NCI-H226 (cell line): ENCODE measurements around the gene JPT1.

Experiments
- DNase-seq: peaks from one replicate; pipeline ENCODE4 v3.0.0-alpha.2; 2015

JPT1 gene

GRCh38 chr17:75102385-75102821 is 51.9 kb downstream of the JPT1 start:
- DNase-seq, result no peak

GRCh38 chr17:75099881-75100595 is 54.3 kb downstream of the JPT1 start:
- DNase-seq, result no peak

GRCh38 chr17:75098861-75099260 is 55.5 kb downstream of the JPT1 start:
- DNase-seq, result no peak

- no peak for DNase-seq
These were observed 56.4 kb downstream of the JPT1 start for GRCh38 chr17:75097865-75098264.

- DNase-seq, result peak; percentile 92
These were observed 58.2 kb downstream of the JPT1 start for GRCh38 chr17:75096082-75096625.

- no peak for DNase-seq
These were observed 59.4 kb downstream of the JPT1 start for GRCh38 chr17:75094871-75095399.

GRCh38 chr17:75093548-75094158 is 60.7 kb downstream of the JPT1 start:
- peak; percentile 89 for DNase-seq

- no peak for DNase-seq
These were observed 62.4 kb downstream of the JPT1 start for GRCh38 chr17:75091855-75092327.

GRCh38 chr17:75090871-75091854 is 63.1 kb downstream of the JPT1 start:
- DNase-seq, result peak; percentile 54

GRCh38 chr17:75088465-75089417 is 65.6 kb downstream of the JPT1 start:
- peak; percentile 49 for DNase-seq

- DNase-seq, result peak; percentile 91
These were observed 66.5 kb downstream of the JPT1 start, which contains the start of gene SLC16A5 for GRCh38 chr17:75087558-75088453. Gene SLC16A5 (plus strand): TSS chr17:75087954. CDS start chr17:75093637, 5,683 bp downstream.

- no peak for DNase-seq
These were observed 67.1 kb downstream of the JPT1 start for GRCh38 chr17:75087182-75087557.

GRCh38 chr17:75086496-75087181 is 67.7 kb downstream of the JPT1 start:
- DNase-seq, result no peak
